ENCODE results near the gene SORBS1. TPM values are rescaled to one million over a fixed set of nuclear protein-coding genes. Genes with fewer than 3 reads are reported as not detected.

Gene SORBS1
- total and polyA plus RNA-seq, 2 of the 13 experiments (the other 11 are each of a cell fraction or from before 2014, with no cell fraction given), result 16.8 to 39.8 TPM

- no peaks in the 10 kb centered on the region for H4K20me1 ChIP-seq (ENCODE audit: insufficient read depth, low read length)
- 93% methylated on average over 3 of the region's 4 CpGs for WGBS (ENCODE audit: low lambda C conversion rate)
- H3K9me3 ChIP-seq (ENCODE audit: low read length), result no peaks in the 10 kb centered on the region
- H3K36me3 ChIP-seq (replicated peaks in 1 of 2; ENCODE audit: control insufficient read depth in 1 of 2, insufficient read depth in 2 of 2, low read length in 2 of 2), result peaks cover 34 to 77% of the 10 kb centered on the region in 2 experiments
- CTCF ChIA-PET (ENCODE audit: low intra/inter-chr PET ratio, low total read pairs), result interaction anchor here (5.2 kb wide), 1 partner anchor 170 kb away, joined by 96 read pairs; no protein-coding TSS in a partner anchor
- no peak overlapping the region for H3K9ac ChIP-seq (ENCODE audit: insufficient read depth, low read depth, low read length)
- FAIRE-seq (no peak), DNase-seq (ENCODE audit: low spot score) (no peak), ATAC-seq (no peak)
- peaks cover 9% of the 10 kb centered on the region for H3K4me1 ChIP-seq (ENCODE audit: insufficient read depth, low read length)
- intact Hi-C loops (cut with micrococcal nuclease; ENCODE audit: unreplicated experiment), result loop anchor here (2.0 to 10.0 kb wide), 2 partner anchors 57 to 129 kb away; partner anchors contain the start of gene SORBS1
- no TSS peak for BruUV-seq (replicated peaks)
- H3K27ac ChIP-seq (ENCODE audit: extremely low read length, insufficient read depth, low read length), result no peak overlapping the region
- in situ Hi-C loops (cut with HindIII; ENCODE audit: extremely low pct_ligation_motif_present, low pct_unique_long_range_greater_than_20kb), result loop anchor here (5.0 to 25.0 kb wide), 2 partner anchors 130 to 170 kb away; partner anchors contain the start of gene SORBS1
- H3K79me2 ChIP-seq (ENCODE audit: insufficient read depth, low read length), result no peaks in the 10 kb centered on the region
- no peaks in the 10 kb centered on the region for H3K27me3 ChIP-seq (ENCODE audit: control insufficient read depth in 1 of 2, insufficient read depth in 2 of 2, low read length in 2 of 2)
- H3K4me2 ChIP-seq (ENCODE audit: low read depth, low read length), result no peak overlapping the region
- POLR2A ChIA-PET, result interaction anchor here (1.4 kb wide), 1 partner anchor 168 kb away, joined by 3 read pairs; no protein-coding TSS in a partner anchor
- no peak overlapping the region for H3K4me3 ChIP-seq (replicated peaks in 1 of 3; ENCODE audit: insufficient read depth in 1 of 3, low read depth in 2 of 3, low read length in 3 of 3)
- TF ChIP-seq, protein P1, sequence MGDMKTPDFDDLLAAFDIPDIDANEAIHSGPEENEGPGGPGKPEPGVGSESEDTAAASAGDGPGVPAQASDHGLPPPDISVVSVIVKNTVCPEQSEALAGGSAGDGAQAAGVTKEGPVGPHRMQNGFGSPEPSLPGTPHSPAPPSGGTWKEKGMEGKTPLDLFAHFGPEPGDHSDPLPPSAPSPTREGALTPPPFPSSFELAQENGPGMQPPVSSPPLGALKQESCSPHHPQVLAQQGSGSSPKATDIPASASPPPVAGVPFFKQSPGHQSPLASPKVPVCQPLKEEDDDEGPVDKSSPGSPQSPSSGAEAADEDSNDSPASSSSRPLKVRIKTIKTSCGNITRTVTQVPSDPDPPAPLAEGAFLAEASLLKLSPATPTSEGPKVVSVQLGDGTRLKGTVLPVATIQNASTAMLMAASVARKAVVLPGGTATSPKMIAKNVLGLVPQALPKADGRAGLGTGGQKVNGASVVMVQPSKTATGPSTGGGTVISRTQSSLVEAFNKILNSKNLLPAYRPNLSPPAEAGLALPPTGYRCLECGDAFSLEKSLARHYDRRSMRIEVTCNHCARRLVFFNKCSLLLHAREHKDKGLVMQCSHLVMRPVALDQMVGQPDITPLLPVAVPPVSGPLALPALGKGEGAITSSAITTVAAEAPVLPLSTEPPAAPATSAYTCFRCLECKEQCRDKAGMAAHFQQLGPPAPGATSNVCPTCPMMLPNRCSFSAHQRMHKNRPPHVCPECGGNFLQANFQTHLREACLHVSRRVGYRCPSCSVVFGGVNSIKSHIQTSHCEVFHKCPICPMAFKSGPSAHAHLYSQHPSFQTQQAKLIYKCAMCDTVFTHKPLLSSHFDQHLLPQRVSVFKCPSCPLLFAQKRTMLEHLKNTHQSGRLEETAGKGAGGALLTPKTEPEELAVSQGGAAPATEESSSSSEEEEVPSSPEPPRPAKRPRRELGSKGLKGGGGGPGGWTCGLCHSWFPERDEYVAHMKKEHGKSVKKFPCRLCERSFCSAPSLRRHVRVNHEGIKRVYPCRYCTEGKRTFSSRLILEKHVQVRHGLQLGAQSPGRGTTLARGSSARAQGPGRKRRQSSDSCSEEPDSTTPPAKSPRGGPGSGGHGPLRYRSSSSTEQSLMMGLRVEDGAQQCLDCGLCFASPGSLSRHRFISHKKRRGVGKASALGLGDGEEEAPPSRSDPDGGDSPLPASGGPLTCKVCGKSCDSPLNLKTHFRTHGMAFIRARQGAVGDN (CRISPR knock-in tag; IDR thresholded peaks at IDR 0.05), result peak; percentile 34
- no peak for TF ChIP-seq RFXANK (CRISPR knock-in tag; IDR thresholded peaks at IDR 0.05)
- H2AFZ ChIP-seq (ENCODE audit: low read length), result no peak overlapping the region
These were observed 129.2 kb downstream of the SORBS1 start for GRCh38 chr10:95431900-95432342.
